Measurements from ENCODE around the gene ARHGEF5. TPM values are rescaled to one million over a fixed set of nuclear protein-coding genes. Genes with fewer than 3 reads are reported as not detected.

The ARHGEF5 gene
- polyA plus RNA-seq, 1 donor (not counting 4 experiments of a cell fraction or from before 2014, with no cell fraction given), result 24.2 TPM

GRCh38 chr7:144408121-144408520 lies 52.9 kb downstream of the ARHGEF5 start:
- no peak for TF ChIP-seq EZH2 (IDR thresholded peaks at IDR 0.05; ENCODE audit: low read length)
- DNase-seq (ENCODE audit: low read depth, low spot score) (no peak), FAIRE-seq (peak; percentile 29)
- dilution Hi-C loops (cut with MboI; ENCODE audit: extremely low pct_ligation_motif_present, low sequenced_read_pairs), result no loop called here
- Histone ChIP-seq H3K27ac (ENCODE audit: control insufficient read depth, insufficient read depth, low read length) (peak overlapping the region; percentile 94), H3K36me3 (ENCODE audit: control insufficient read depth in 2 of 2, extremely low read depth in 1 of 2, insufficient read depth in 2 of 2, low read length in 2 of 2) (no peaks in the 10 kb centered on the region), H3K4me1 (ENCODE audit: control insufficient read depth, extremely low read depth, insufficient read depth, low read length) (peaks cover 22% of the 10 kb centered on the region), H4K20me1 (ENCODE audit: control insufficient read depth, extremely low read depth, insufficient read depth, low read length) (no peaks in the 10 kb centered on the region), H3K79me2 (ENCODE audit: control insufficient read depth, insufficient read depth, low read length) (no peaks in the 10 kb centered on the region), H3K4me3 (ENCODE audit: control insufficient read depth in 2 of 3, extremely low read depth in 1 of 3, insufficient read depth in 2 of 3, low read depth in 1 of 3, low read length in 3 of 3) (peak overlapping the region in 2 of 3 experiments; percentile 57 to 62), H3K27me3 (ENCODE audit: control insufficient read depth, extremely low read depth, insufficient read depth, low read length) (no peaks in the 10 kb centered on the region), H3K9me3 (ENCODE audit: control insufficient read depth, low read depth, low read length) (no peaks in the 10 kb centered on the region), H3K4me2 (ENCODE audit: control insufficient read depth, extremely low read depth, insufficient read depth, low read depth, low read length) (peak overlapping the region; percentile 98), H2AFZ (ENCODE audit: control insufficient read depth, low read length) (peak overlapping the region; percentile 58), H3K9ac (ENCODE audit: control insufficient read depth, extremely low read depth, insufficient read depth, low read length) (peak overlapping the region; percentile 77), H3K9me1 (ENCODE audit: control insufficient read depth, extremely low read depth, insufficient read depth, low read length) (no peaks in the 10 kb centered on the region)

- Histone ChIP-seq H4K20me1 (ENCODE audit: control insufficient read depth, extremely low read depth, insufficient read depth, low read length) (no peaks in the 10 kb centered on the region), H3K27me3 (ENCODE audit: control insufficient read depth, extremely low read depth, insufficient read depth, low read length) (no peaks in the 10 kb centered on the region), H3K27ac (ENCODE audit: control insufficient read depth, insufficient read depth, low read length) (no peak overlapping the region), H3K9me3 (ENCODE audit: control insufficient read depth, low read depth, low read length) (no peaks in the 10 kb centered on the region), H3K9ac (ENCODE audit: control insufficient read depth, extremely low read depth, insufficient read depth, low read length) (no peak overlapping the region), H3K36me3 (ENCODE audit: control insufficient read depth in 2 of 2, extremely low read depth in 1 of 2, insufficient read depth in 2 of 2, low read length in 2 of 2) (no peaks in the 10 kb centered on the region), H3K4me2 (ENCODE audit: control insufficient read depth, extremely low read depth, insufficient read depth, low read depth, low read length) (no peak overlapping the region), H2AFZ (ENCODE audit: control insufficient read depth, low read length) (peak overlapping the region; percentile 44), H3K9me1 (ENCODE audit: control insufficient read depth, extremely low read depth, insufficient read depth, low read length) (no peaks in the 10 kb centered on the region), H3K79me2 (ENCODE audit: control insufficient read depth, insufficient read depth, low read length) (no peaks in the 10 kb centered on the region), H3K4me1 (ENCODE audit: control insufficient read depth, extremely low read depth, insufficient read depth, low read length) (peaks cover 24% of the 10 kb centered on the region), H3K4me3 (ENCODE audit: control insufficient read depth in 2 of 3, extremely low read depth in 1 of 3, insufficient read depth in 2 of 3, low read depth in 1 of 3, low read length in 3 of 3) (no peak overlapping the region)
- dilution Hi-C loops (cut with MboI; ENCODE audit: extremely low pct_ligation_motif_present, low sequenced_read_pairs), result no loop called here
- TF ChIP-seq EZH2 (IDR thresholded peaks at IDR 0.05; ENCODE audit: low read length), result no peak
- TF ChIP-seq CTCF (optimal IDR thresholded peaks at IDR 0.05 in 1 of 3, IDR thresholded peaks at IDR 0.05 in 1 of 3, conservative IDR thresholded peaks at IDR 0.05 in 1 of 3; ENCODE audit: extremely low read depth in 1 of 3, insufficient read depth in 2 of 3, low read length in 3 of 3), result no peak
- FAIRE-seq, result no peak
- no peak for DNase-seq (ENCODE audit: low read depth, low spot score)
These were observed 55.2 kb downstream of the ARHGEF5 start for GRCh38 chr7:144410441-144410840.

- Histone ChIP-seq H3K27ac (ENCODE audit: control insufficient read depth, insufficient read depth, low read length) (no peak overlapping the region), H2AFZ (ENCODE audit: control insufficient read depth, low read length) (no peak overlapping the region), H3K9me3 (ENCODE audit: control insufficient read depth, low read depth, low read length) (no peaks in the 10 kb centered on the region), H3K27me3 (ENCODE audit: control insufficient read depth, extremely low read depth, insufficient read depth, low read length) (no peaks in the 10 kb centered on the region), H4K20me1 (ENCODE audit: control insufficient read depth, extremely low read depth, insufficient read depth, low read length) (no peaks in the 10 kb centered on the region), H3K79me2 (ENCODE audit: control insufficient read depth, insufficient read depth, low read length) (no peaks in the 10 kb centered on the region), H3K4me1 (ENCODE audit: control insufficient read depth, extremely low read depth, insufficient read depth, low read length) (peaks cover 22% of the 10 kb centered on the region), H3K36me3 (ENCODE audit: control insufficient read depth in 2 of 2, extremely low read depth in 1 of 2, insufficient read depth in 2 of 2, low read length in 2 of 2) (no peaks in the 10 kb centered on the region), H3K9me1 (ENCODE audit: control insufficient read depth, extremely low read depth, insufficient read depth, low read length) (no peaks in the 10 kb centered on the region), H3K4me2 (ENCODE audit: control insufficient read depth, extremely low read depth, insufficient read depth, low read depth, low read length) (no peak overlapping the region), H3K4me3 (ENCODE audit: control insufficient read depth in 2 of 3, extremely low read depth in 1 of 3, insufficient read depth in 2 of 3, low read depth in 1 of 3, low read length in 3 of 3) (no peak overlapping the region), H3K9ac (ENCODE audit: control insufficient read depth, extremely low read depth, insufficient read depth, low read length) (no peak overlapping the region)
- dilution Hi-C loops (cut with MboI; ENCODE audit: extremely low pct_ligation_motif_present, low sequenced_read_pairs), result no loop called here
- DNase-seq (ENCODE audit: low read depth, low spot score) (no peak), FAIRE-seq (no peak)
- TF ChIP-seq CTCF (optimal IDR thresholded peaks at IDR 0.05 in 1 of 3, IDR thresholded peaks at IDR 0.05 in 1 of 3, conservative IDR thresholded peaks at IDR 0.05 in 1 of 3; ENCODE audit: extremely low read depth in 1 of 3, insufficient read depth in 2 of 3, low read length in 3 of 3), result no peak
These were observed 59.6 kb downstream of the ARHGEF5 start for GRCh38 chr7:144414815-144415214.

Data from keratinocyte (primary cell).